ENCODE results near the gene NXNL2. TPM values are rescaled to one million over a fixed set of nuclear protein-coding genes. Genes with fewer than 3 reads are reported as not detected.

The NXNL2 gene
- total RNA-seq, 3 donors from 2014 or later, result 10.5 to 14.5 TPM; not detected in 1

DNA sequence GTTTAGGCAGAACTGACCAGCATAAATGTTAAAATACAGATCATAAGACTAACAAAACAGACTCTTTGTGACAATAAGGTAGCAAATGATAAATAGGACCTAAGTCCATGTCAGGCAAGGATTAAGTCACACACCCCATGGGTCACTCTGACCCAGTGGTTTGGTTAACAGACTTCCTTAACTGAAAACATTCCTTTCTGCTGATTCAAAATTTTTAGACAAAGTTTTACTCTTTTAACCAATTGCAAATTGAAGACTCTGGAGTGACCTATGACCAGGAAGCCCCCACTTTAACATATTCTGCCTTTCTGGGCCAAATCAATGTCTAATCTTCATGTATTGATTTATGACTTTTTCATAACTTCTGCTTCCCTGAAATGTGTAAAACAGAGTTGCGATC lies 4.9 kb upstream of the NXNL2 start:
- Histone ChIP-seq H3K27ac (peak overlapping the region; percentile 66 to 84), H3K4me3 (no peak overlapping the region), H3K4me1 (no peaks in the 10 kb centered on the region), H3K9me3 (no peaks in the 10 kb centered on the region), H3K36me3 (no peaks in the 10 kb centered on the region), H3K27me3 (no peaks in the 10 kb centered on the region)
- intact Hi-C loops (cut with DNase I; ENCODE audit: low total_unique reads), result no loop called here
- TF ChIP-seq, protein P1, sequence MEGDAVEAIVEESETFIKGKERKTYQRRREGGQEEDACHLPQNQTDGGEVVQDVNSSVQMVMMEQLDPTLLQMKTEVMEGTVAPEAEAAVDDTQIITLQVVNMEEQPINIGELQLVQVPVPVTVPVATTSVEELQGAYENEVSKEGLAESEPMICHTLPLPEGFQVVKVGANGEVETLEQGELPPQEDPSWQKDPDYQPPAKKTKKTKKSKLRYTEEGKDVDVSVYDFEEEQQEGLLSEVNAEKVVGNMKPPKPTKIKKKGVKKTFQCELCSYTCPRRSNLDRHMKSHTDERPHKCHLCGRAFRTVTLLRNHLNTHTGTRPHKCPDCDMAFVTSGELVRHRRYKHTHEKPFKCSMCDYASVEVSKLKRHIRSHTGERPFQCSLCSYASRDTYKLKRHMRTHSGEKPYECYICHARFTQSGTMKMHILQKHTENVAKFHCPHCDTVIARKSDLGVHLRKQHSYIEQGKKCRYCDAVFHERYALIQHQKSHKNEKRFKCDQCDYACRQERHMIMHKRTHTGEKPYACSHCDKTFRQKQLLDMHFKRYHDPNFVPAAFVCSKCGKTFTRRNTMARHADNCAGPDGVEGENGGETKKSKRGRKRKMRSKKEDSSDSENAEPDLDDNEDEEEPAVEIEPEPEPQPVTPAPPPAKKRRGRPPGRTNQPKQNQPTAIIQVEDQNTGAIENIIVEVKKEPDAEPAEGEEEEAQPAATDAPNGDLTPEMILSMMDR (IDR thresholded peaks at IDR 0.05), result no peak
- TF ChIP-seq POLR2A (IDR thresholded peaks at IDR 0.05) (no peak), POLR2AphosphoS5 (IDR thresholded peaks at IDR 0.05) (no peak)
- no peak for DNase-seq (ENCODE audit: low spot score in 2 of 2)

DNA sequence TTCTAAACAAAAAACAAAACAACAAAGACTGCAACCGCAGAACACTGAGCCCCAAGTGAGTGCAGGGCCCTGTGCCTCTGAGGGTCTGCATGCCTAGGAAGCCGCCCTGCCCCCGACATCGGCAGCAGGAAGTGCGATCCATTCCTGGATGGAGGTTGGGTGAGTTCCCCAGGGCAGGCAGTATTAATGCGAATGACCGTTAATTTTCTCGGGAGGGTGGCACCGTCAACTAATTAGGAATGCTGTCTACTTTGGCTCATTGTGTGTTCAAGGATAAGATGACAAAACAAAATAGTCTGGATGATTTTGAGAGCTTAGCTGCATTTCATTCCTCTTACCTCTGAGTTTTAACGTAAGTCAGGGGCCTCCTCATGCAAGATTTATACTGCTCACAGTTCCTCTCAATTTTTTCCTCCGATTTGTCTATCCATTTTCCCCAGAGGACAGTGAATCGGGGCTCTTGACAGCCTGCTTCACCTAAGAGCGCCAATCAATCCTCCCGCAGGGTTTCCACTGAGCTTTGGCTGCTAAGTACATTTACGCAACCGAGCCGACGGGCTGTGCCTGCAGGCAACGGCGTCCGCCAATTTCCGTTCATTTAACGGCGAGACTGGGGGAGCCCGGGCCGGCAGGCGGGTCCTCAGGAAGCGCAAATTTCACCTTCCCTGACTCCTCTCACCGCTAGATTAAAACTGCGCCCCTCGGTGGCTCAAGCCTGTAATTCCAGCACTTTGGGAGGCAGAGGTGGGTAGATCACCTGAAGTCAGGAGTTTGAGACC lies 2.9 kb upstream of the NXNL2 start:
- no peaks in the 10 kb centered on the region for H3K27me3 ChIP-seq
- DNase-seq (ENCODE audit: low spot score in 2 of 2), result no peak
- intact Hi-C loops (cut with DNase I; ENCODE audit: low total_unique reads), result no loop called here
- TF ChIP-seq, protein P1 (IDR thresholded peaks at IDR 0.05), result no peak
- TF ChIP-seq POLR2AphosphoS5 (IDR thresholded peaks at IDR 0.05) (no peak), POLR2A (IDR thresholded peaks at IDR 0.05) (no peak)
- peak overlapping the region; percentile 17 to 92 for H3K27ac ChIP-seq
- no peaks in the 10 kb centered on the region for H3K9me3 ChIP-seq
- H3K4me1 ChIP-seq, result peaks cover 0 to 7% of the 10 kb centered on the region in 2 donors
- peak overlapping the region in 1 of 3 donors; percentile 45 for H3K4me3 ChIP-seq
- H3K36me3 ChIP-seq, result no peaks in the 10 kb centered on the region

DNA sequence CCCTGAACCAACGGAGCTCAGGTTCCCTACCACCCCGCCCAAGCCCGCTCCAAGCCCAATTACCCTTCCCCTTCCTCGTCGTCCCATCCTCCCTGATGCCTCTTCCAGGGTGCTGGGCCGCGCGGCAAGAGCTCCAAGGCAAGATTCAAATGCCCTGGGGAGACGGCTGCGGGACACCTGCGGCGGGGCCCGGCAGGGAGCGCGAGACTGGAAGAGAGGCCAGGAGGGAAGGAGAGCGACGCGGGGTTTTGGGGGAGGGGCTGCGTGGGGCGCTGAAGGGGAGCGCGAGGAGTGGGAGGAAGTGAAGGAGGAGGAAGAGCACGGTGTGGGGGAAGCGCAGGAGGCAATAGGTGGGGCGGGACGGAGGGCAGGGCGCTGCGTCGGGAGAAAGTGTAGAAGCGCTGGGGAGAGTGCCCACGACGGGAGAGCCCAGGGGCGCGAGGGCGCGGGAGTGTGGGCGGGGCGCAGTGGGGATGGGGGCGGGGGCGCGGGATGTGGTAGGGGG lies 975 bp upstream of the NXNL2 start:
- peak overlapping the region; percentile 35 to 82 (median 65) for H3K4me3 ChIP-seq
- peak overlapping the region; percentile 83 to 92 for H3K27ac ChIP-seq
- intact Hi-C loops (cut with DNase I; ENCODE audit: low total_unique reads), result no loop called here
- peaks cover 0 to 7% of the 10 kb centered on the region in 2 donors for H3K4me1 ChIP-seq
- no peak for DNase-seq (ENCODE audit: low spot score in 2 of 2)
- no peaks in the 10 kb centered on the region for H3K36me3 ChIP-seq
- H3K27me3 ChIP-seq, result no peaks in the 10 kb centered on the region
- no peaks in the 10 kb centered on the region for H3K9me3 ChIP-seq
- TF ChIP-seq POLR2AphosphoS5 (IDR thresholded peaks at IDR 0.05) (no peak), POLR2A (IDR thresholded peaks at IDR 0.05) (no peak)
- TF ChIP-seq, protein P1 (IDR thresholded peaks at IDR 0.05), result no peak

DNA sequence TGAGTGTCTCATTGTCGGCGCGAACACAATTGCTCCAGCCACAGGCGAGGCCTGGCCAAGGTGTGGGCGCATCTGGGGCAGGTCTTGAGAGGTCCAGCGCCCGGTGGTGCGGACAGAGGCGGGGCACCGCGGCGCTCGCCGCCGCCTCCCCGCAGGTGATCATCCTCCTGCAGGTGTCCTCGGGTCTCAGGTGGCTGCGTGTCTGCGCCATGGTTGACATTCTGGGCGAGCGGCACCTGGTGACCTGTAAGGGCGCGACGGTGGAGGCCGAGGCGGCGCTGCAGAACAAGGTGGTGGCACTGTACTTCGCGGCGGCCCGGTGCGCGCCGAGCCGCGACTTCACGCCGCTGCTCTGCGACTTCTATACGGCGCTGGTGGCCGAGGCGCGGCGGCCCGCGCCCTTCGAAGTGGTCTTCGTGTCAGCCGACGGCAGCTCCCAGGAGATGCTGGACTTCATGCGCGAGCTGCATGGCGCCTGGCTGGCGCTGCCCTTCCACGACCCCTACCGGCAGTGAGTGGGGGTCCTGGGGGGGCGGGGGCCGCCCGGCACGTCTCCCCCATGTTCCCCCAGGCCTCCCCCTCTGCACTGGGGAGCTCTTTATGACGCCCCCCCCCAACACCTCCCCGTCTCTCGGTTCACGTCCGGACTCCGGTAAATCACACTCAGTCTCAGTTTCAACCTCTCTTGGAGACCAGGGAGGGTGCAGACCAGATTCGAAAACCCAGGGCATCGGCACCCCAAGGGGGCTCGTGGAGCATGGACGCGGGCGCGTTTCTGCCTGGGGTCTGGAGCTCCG lies 446 bp downstream of the NXNL2 start:
- Histone ChIP-seq H3K36me3 (no peaks in the 10 kb centered on the region), H3K27me3 (no peaks in the 10 kb centered on the region), H3K27ac (peak overlapping the region; percentile 83 to 92), H3K4me1 (peaks cover 0 to 7% of the 10 kb centered on the region in 2 donors), H3K4me3 (peak overlapping the region; percentile 35 to 82 (median 65)), H3K9me3 (no peaks in the 10 kb centered on the region)
- TF ChIP-seq POLR2A (IDR thresholded peaks at IDR 0.05) (peak; percentile 34), POLR2AphosphoS5 (IDR thresholded peaks at IDR 0.05) (no peak)
- TF ChIP-seq, protein P1 (IDR thresholded peaks at IDR 0.05), result no peak
- DNase-seq (ENCODE audit: low spot score in 2 of 2), result no peak
- intact Hi-C loops (cut with DNase I; ENCODE audit: low total_unique reads), result no loop called here

DNA sequence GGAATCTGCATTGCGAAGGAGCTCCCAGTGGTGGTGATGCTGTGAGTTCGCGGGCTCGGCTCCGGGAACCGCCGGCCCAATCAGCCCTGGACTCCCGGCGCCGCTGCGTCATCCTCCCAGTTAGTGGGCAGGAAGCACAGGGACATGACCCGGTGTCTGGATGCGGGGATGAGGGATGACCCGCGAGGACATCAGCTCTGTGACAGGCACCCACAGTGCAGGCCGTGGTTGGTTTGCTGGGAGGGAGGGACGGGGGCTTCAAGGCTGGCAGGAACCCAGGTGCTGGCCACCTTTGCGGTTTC lies 996 bp downstream of the NXNL2 start:
- Histone ChIP-seq H3K36me3 (no peaks in the 10 kb centered on the region), H3K9me3 (no peaks in the 10 kb centered on the region), H3K4me1 (peaks cover 0 to 7% of the 10 kb centered on the region in 2 donors), H3K27ac (peak overlapping the region; percentile 83 to 92), H3K27me3 (no peaks in the 10 kb centered on the region), H3K4me3 (peak overlapping the region; percentile 35 to 82 (median 65))
- TF ChIP-seq, protein P1 (IDR thresholded peaks at IDR 0.05), result no peak
- TF ChIP-seq POLR2A (IDR thresholded peaks at IDR 0.05) (no peak), POLR2AphosphoS5 (IDR thresholded peaks at IDR 0.05) (no peak)
- intact Hi-C loops (cut with DNase I; ENCODE audit: low total_unique reads), result no loop called here
- peak in 1 of 2 donors; percentile 57 for DNase-seq (ENCODE audit: low spot score in 2 of 2)

All from breast epithelium (tissue), 4 donors.